WTC11 (cell line): Measurements from ENCODE around the gene B4GALNT3. TPM values are rescaled to one million over a fixed set of nuclear protein-coding genes. Genes with fewer than 3 reads are reported as not detected.

Experiments
- ATAC-seq: fragments of 200-7000 bp; cut with Tn5 transposase; 2 replicates; pipeline ENCODE4 v1.10.0; 2021; ENCODE audit warnings: mild to moderate bottlenecking, moderate library complexity
- CTCF ChIA-PET: fragments of 300-600 bp; sonication (Branson Sonifier 250); formaldehyde crosslinking; loops from one replicate; lab custom pipeline; 2021; ENCODE audit warnings: antibody characterized with exemption; lab: Charles Lee
- POLR2A ChIA-PET: fragments of 350-600 bp; sonication (Branson Sonifier 250); formaldehyde crosslinking; loops from one replicate; lab custom pipeline; 2021; ENCODE audit warnings: antibody characterized with exemption; lab: Charles Lee
- DNase-seq: peaks from one replicate; pipeline ENCODE4 v3.0.0; 2021; ENCODE audit warnings: low spot score
- H3K27ac Mint-ChIP-seq: 2 replicates; pipeline ENCODE4 v1.8.0; 2021; ENCODE audit warnings: mixed read lengths
- H3K27me3 Mint-ChIP-seq: 2 replicates; pipeline ENCODE4 v1.8.0; 2021; ENCODE audit warnings: low read depth, mild to moderate bottlenecking, moderate library complexity, mixed read lengths
- H3K36me3 Mint-ChIP-seq: 2 replicates; pipeline ENCODE4 v1.8.0; 2021; ENCODE audit warnings: mixed read lengths
- H3K4me1 Mint-ChIP-seq: 2 replicates; pipeline ENCODE4 v1.8.0; 2022; ENCODE audit warnings: mixed read lengths
- H3K4me3 Mint-ChIP-seq: 2 replicates; pipeline ENCODE4 v1.8.0; 2021; ENCODE audit warnings: mild to moderate bottlenecking, moderate library complexity, mixed read lengths
- H3K9me3 Mint-ChIP-seq: 2 replicates; pipeline ENCODE4 v1.8.0; 2021; ENCODE audit warnings: mixed read lengths
- ATF6 ChIP-seq: sonication (generic); formaldehyde crosslinking; IDR thresholded peaks from 2 replicates; pipeline ENCODE4 v1.8.1; 2023; ENCODE audit warnings: mild to moderate bottlenecking, missing genetic modification reagents
- CDX4 ChIP-seq: fragments of 250-450 bp; sonication (Bioruptor Pico); IDR thresholded peaks from 2 replicates; pipeline ENCODE4 v1.9.0; 2021; ENCODE audit warnings: moderate library complexity, mild to moderate bottlenecking, inconsistent platforms, borderline replicate concordance
- CTCF ChIP-seq: fragments of 200-600 bp; IDR thresholded peaks from 2 replicates; pipeline ENCODE4 v1.8.0; 2022; ENCODE audit warnings: antibody characterized with exemption
- ELF4 ChIP-seq: sonication (generic); formaldehyde crosslinking; IDR thresholded peaks from 2 replicates; pipeline ENCODE4 v1.8.1; 2022; ENCODE audit warnings: low read depth, mild to moderate bottlenecking, moderate library complexity, missing genetic modification reagents
- FOXJ3 ChIP-seq: sonication (generic); formaldehyde crosslinking; IDR thresholded peaks from 2 replicates; pipeline ENCODE4 v1.9.0; 2021; ENCODE audit warnings: missing genetic modification reagents, mild to moderate bottlenecking, borderline replicate concordance
- FOXK1 ChIP-seq: sonication (generic); formaldehyde crosslinking; IDR thresholded peaks from 2 replicates; pipeline ENCODE4 v1.8.0; 2022; ENCODE audit warnings: mild to moderate bottlenecking, moderate library complexity, missing genetic modification reagents
- FOXP1 ChIP-seq: sonication (generic); formaldehyde crosslinking; IDR thresholded peaks from 2 replicates; pipeline ENCODE4 v1.8.0; 2022; ENCODE audit warnings: missing genetic modification reagents, mild to moderate bottlenecking, moderate library complexity, borderline replicate concordance
- IRF2 ChIP-seq: sonication (generic); formaldehyde crosslinking; IDR thresholded peaks from 2 replicates; pipeline ENCODE4 v1.8.0; 2022; ENCODE audit warnings: low read depth, missing genetic modification reagents, borderline replicate concordance
- JAZF1 ChIP-seq: fragments of 250-450 bp; sonication (Bioruptor Pico); IDR thresholded peaks from 2 replicates; pipeline ENCODE4 v1.9.0; 2021; ENCODE audit warnings: moderate library complexity, mild to moderate bottlenecking, inconsistent platforms
- MAX ChIP-seq: sonication (generic); formaldehyde crosslinking; IDR thresholded peaks from 2 replicates; pipeline ENCODE4 v1.8.0; 2022; ENCODE audit warnings: mild to moderate bottlenecking, missing genetic modification reagents
- MXD4 ChIP-seq: fragments of 250-450 bp; sonication (Bioruptor Pico); IDR thresholded peaks from 2 replicates; pipeline ENCODE4 v1.8.0; 2021; ENCODE audit warnings: mild to moderate bottlenecking, moderate library complexity, borderline replicate concordance
- NFATC4 ChIP-seq: fragments of 250-450 bp; sonication (Bioruptor Pico); IDR thresholded peaks from 2 replicates; pipeline ENCODE4 v1.9.0; 2021; ENCODE audit warnings: mild to moderate bottlenecking
- OVOL2 ChIP-seq: fragments of 250-450 bp; sonication (Bioruptor Pico); IDR thresholded peaks from 2 replicates; pipeline ENCODE4 v1.9.0; 2021; ENCODE audit warnings: mild to moderate bottlenecking, borderline replicate concordance
- RELA ChIP-seq: sonication (generic); formaldehyde crosslinking; IDR thresholded peaks from 2 replicates; pipeline ENCODE4 v1.8.1; 2022; ENCODE audit warnings: missing genetic modification reagents, mild to moderate bottlenecking, borderline replicate concordance
- TEAD4 ChIP-seq: sonication (generic); formaldehyde crosslinking; IDR thresholded peaks from 2 replicates; pipeline ENCODE4 v1.8.0; 2022; ENCODE audit warnings: mild to moderate bottlenecking, missing genetic modification reagents
- ZNF138 ChIP-seq: sonication (generic); formaldehyde crosslinking; conservative IDR thresholded peaks from 2 replicates; pipeline ENCODE4 v1.8.1; 2022; ENCODE audit warnings: mild to moderate bottlenecking, moderate library complexity, missing genetic modification reagents
- ZNF281 ChIP-seq: sonication (generic); formaldehyde crosslinking; IDR thresholded peaks from 2 replicates; pipeline ENCODE4 v1.8.0; 2023; ENCODE audit warnings: mild to moderate bottlenecking, missing genetic modification reagents
- ZNF416 ChIP-seq: fragments of 250-450 bp; sonication (Bioruptor Pico); IDR thresholded peaks from 2 replicates; pipeline ENCODE4 v1.9.0; 2021; ENCODE audit warnings: mild to moderate bottlenecking, inconsistent platforms
- ZNF532 ChIP-seq: fragments of 250-450 bp; sonication (Bioruptor Pico); IDR thresholded peaks from 2 replicates; pipeline ENCODE4 v1.9.0; 2021; ENCODE audit warnings: mild to moderate bottlenecking, borderline replicate concordance
- total RNA-seq: library from RNA; stranded (reverse); gene quantifications from 3 replicates; pipeline ENCODE4 v1.2.3, GENCODE V29; 2021

B4GALNT3 gene
- total RNA-seq, 1 experiment from 2014 or later: 19.0 TPM

GRCh38 chr12:449203-449602 is 10.5 kb upstream of the B4GALNT3 start:
- POLR2A ChIA-PET: no interaction called here
- Mint-ChIP-seq H3K9me3 (peaks cover 19% of the 10 kb centered on the region), H3K4me1 (no peaks in the 10 kb centered on the region)

GRCh38 chr12:450438-450837 is 9.3 kb upstream of the B4GALNT3 start:
- Mint-ChIP-seq H3K36me3 (peaks cover 21% of the 10 kb centered on the region), H3K4me3 (no peak overlapping the region), H3K27ac (no peak overlapping the region), H3K27me3 (peaks cover 7% of the 10 kb centered on the region), H3K4me1 (0 out of 2 replicates have a peak, but pooled peaks cover under 1% of the 10 kb centered on the region), H3K9me3 (peaks cover 25% of the 10 kb centered on the region)
- POLR2A ChIA-PET: no interaction called here
- DNase-seq (no peak), ATAC-seq (no peak)
- CTCF ChIA-PET: interaction anchor here (0.6 kb wide), 1 partner anchor 64 kb away, joined by 3 read pairs; no protein-coding TSS in a partner anchor
- TF ChIP-seq ZNF532 (no peak), NFATC4 (no peak), ZNF416 (CRISPR knock-in tag) (no peak), FOXP1 (CRISPR knock-in tag) (no peak), ATF6 (CRISPR knock-in tag) (no peak), CDX4 (CRISPR knock-in tag) (no peak), OVOL2 (CRISPR knock-in tag) (no peak), RELA (no peak), TEAD4 (CRISPR knock-in tag) (no peak), ZNF138 (no peak), FOXJ3 (CRISPR knock-in tag) (no peak), MAX (no peak), ZNF281 (CRISPR knock-in tag) (no peak), JAZF1 (CRISPR knock-in tag) (no peak), FOXK1 (CRISPR knock-in tag) (no peak), ELF4 (no peak), IRF2 (CRISPR knock-in tag) (no peak)

More at GRCh38 chr12:449203-449602, 10.5 kb upstream of the B4GALNT3 start:
- H3K27me3 Mint-ChIP-seq: peaks cover 6% of the 10 kb centered on the region; the same call in 1 of the 2 replicates
- peaks cover 21% of the 10 kb centered on the region for H3K36me3 Mint-ChIP-seq
- CTCF ChIA-PET: interaction anchor here (2.2 kb wide), 1 partner anchor 97 kb away, joined by 5 read pairs; no protein-coding TSS in a partner anchor
- ATAC-seq: no peak
- H3K4me3 Mint-ChIP-seq: no peak overlapping the region
- DNase-seq: no peak
- TF ChIP-seq MXD4 (no peak), CTCF (no peak), MAX (no peak)
- no peak overlapping the region for H3K27ac Mint-ChIP-seq
